Fibroblast of peridontal ligament (primary cell): ENCODE measurements around the gene GNG5.
"Not testable (repeated sequence)": the region's sequence is repeated elsewhere in the genome, so short reads cannot be mapped to it uniquely, and the experiment has no call there.

ENCODE experiments used
- DNase-seq: peaks from one replicate; pipeline ENCODE4 v3.0.0-alpha.2; 2010; ENCODE audit errors: extremely low read depth

Gene GNG5

DNA sequence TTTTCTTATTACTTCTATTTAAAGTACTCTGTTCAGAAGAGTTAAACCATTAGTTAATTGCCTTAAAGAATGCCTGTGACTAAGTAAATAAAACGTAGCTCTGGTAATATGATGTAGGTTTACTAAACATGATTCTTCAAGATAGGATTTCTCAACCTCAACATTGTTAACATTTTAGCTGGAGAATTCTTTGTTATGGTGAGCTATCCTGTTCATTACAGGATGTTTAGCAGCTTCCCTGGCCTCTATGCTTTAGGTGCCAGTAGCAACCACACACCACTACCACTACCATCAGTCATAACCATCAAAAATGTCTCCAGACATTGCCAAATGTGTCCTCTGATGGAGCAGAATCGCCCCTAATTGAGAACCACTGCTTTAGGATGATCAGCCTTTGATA is 16.6 kb downstream of the GNG5 start:
- no peak for DNase-seq

DNA sequence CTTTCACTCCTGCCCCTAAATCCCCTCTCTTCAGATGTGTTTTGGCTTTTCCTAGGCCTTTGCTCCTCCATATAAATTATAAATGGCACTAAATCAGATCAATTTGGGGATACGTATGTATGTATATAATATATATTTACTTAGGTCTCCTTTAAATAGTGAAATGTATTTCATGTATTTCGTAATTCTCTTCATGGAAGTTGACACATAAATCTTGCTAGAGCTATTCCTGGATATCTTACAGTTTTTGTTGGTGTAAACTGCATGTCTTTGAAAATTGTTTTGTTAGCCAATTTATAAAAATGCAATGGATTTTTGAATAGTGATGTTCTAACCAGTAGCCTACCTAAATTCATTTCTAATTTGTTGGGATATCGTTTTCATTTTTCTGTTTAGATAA is 18.3 kb downstream of the GNG5 start:
- DNase-seq, result no peak

DNA sequence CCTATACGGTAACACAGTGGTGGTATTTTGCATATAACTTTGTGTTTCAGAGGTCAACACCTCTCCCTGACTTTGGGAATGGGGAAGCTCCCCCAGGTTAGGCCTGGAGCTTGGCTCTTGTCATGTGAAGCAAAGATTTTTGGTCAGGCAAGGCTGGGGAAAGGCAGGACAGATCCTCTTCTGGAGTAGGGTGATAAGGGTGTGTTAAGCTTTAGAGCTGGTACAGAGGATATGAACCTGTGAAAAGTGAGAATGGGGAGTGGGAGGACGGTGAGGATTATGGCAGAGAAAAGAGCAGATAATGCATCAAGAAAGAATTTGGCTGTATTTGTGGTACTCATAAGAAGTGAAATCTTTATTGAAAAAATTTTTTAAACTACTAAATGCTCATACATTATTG is 25.1 kb downstream of the GNG5 start:
- no peak for DNase-seq

DNA sequence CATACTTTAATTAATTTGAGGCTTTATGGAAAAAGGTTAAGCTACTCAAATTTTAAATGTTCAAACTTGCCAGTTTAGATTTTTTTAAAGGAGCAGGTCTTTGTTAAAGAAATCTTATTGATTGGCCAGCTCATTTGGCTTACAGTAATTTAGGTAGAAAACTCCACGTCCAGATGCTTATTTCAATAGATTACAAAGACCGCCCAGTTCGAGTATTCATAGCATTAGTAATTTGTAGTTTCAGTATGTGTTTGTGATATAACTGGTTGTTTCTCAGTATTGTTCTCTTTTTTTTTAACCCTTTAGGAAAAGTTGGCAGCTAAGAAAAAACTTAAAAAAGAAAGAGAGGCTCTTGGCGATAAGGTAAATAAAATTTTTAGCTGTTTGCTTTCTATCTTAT is 25.7 kb downstream of the GNG5 start:
- DNase-seq, result no peak

DNA sequence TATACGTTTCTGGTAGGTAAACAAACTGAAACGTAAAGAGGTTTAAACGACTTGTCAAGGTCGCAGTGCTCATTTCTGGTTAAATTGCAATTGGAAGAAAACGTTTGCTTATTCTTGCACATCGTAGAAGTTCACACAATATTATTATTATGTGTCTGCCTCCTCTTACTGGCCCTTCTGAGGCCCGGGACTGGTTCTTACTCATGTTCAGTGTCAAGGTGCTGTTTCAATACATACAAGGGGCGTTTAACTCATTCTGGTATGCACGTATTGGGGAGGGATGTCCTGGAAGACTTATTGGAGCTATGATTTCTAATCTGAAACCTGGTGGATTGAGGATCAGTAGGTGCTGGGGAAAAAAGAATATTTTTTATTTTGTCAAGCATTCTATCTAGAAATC is 26.4 kb downstream of the GNG5 start:
- DNase-seq, result peak; percentile 9

DNA sequence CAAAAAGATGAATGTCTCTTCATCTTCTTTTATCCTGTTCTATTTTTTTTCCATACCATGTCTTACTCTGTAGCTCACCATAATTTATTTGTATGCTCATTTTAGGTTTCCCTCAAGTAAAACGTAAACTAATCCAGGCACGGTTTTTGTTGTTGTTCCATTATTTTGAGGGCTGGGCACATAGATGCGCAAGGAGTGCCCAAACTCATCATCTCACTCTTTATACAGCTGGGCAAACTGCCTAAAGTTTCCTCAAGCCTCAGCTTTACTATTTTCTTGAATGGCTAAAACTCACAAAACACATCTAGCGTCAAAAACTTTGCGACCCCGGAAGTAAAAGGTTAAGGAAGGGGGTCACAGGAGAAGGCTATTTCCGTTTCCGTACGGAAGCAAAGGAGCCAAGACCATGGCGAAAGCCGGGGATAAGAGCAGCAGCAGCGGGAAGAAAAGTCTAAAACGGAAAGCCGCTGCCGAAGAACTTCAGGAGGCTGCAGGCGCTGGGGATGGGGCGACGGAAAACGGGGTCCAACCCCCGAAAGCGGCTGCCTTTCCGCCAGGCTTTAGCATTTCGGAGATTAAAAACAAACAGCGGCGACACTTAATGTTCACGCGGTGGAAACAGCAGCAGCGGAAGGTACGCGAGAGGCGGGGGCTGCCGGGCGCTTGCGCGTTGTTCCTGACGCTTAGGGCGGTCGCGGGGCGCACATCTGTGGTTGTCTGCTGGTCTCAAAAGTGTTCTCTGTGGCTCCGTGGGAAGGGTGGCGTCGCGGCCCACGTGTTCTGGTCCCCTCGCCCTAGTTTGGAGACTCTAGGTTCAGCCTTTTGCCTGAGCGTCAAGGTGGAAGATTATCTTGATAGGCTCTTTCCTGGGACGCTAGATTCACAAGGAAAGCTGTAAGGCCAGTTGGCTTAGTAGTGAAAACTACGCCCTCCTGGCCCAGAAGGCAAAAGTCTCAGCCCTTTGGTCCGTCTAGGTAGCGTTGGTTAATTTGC is 27.2 kb downstream of the GNG5 start, which contains the start of gene RPF1:
TSS of gene RPF1 (plus strand) at position 391 of the 993 bp plus-strand sequence. CDS start at position 407, 16 bp downstream.
- peak; percentile 85 for DNase-seq

DNA sequence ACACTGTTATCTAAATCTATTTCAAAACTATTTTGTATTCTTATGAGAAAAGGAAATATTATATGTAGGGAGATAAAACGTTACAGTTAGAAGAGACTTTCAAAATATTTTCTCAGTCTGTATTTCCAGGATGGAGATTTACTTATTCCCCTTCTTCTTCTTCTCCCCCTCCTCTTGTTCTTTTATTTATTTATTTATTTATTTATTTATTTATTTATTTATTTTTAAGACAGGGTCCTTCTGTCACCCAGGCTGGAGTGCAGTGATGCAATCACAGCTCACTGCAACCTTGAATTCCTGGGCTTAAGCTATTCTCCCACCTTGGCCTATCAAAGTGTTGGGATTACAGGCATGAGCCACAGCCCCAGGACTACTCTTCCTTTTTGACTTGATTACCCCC is 30.2 kb downstream of the GNG5 start:
- no peak for DNase-seq

DNA sequence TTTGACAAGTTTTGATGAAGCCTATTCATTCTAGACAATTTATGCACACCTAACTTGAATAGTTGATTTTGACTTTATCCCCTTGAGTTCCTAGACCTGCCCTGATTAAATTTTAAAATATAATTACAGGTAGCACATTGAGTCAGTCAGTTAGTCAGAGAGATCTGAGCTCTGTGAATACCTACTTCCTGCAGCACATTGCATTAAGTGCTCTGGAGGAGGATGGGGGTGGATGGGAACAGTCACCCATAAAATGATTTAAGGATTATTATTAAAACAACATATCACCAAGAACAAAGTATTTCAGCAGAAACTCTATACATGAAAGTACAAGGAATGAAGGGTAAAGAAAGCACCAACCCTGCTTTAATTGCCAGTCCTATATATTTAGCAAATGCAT is 39.1 kb downstream of the GNG5 start:
- DNase-seq, result no peak

DNA sequence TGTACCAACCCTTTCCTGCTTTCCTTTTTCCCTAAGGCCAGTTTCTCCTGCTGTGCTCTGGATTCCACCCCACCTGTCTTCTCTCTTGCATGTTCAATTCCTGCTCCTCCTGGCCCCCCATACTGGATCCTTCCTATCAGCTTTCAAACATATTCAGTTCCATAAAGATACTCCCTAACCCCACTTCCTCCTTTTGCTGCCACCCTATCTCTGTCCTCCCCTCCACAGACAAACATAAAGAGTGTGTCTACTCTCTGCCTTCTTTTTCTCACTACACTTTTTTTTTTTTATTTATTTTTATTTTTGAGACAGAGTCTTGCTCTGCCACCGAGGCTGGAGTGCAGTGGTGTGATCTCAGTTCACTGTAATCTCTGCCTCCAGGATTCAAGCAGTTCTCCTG is 44.3 kb downstream of the GNG5 start:
- DNase-seq, result no peak

DNA sequence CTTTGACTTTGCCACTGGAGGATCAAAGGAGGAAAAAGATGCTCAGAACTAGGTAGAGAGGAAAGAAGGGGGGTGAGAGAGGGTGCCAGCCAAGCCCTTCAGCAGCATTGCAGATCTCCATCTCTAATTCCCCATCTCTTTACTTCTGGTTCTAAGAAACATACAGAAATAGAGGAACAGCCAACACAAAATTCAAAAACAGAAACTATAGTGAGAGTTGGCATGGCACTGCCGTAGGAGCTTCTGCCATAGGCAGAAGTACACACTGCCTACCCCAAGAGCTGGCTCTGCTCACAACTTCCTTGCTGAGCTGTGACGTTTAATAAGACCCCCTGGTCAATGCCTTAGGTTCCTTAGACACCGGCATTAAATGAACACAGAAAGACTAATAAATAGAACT is 53.9 kb downstream of the GNG5 start:
- no peak for DNase-seq

DNA sequence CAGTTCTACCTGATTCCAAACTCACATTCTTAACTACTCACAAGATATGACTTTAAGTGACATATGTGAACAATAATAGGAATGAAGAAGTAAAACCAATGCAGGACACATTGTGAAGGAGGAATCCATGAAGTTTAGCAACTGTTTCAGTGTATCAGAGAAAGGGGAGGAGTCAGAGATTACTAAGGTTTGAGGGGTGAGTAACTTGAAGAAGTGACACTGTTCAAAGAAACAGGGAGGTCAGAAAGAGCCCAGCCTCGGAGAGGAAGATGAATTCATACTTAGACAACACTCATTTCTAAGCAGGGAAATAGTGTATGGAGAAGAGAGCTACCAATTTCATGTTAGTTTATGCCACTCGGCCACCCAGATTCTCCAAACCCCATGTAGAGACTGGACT is 55.5 kb downstream of the GNG5 start:
- no peak for DNase-seq

DNA sequence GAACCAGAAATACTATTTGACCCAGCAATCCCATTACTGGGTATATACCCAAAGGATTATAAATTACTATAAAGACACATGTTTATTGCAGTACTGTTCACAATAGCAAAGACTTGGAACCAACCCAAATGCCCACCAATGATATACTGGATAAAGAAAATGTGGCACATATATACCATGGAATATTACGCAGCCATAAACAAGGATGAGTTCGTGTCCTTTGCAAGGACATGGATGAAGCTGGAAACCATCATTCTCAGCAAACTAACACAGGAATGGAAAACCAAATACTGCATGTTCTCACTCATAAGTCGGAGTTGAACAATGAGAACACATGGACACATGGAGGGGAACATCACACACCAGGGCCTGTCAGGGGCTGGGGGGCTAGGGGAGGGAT is 57.7 kb downstream of the GNG5 start:
- not testable (repeated sequence) for DNase-seq
